Astrocyte (in vitro differentiated cells and primary cell): Measurements from ENCODE around the gene CIB1. TPM values are rescaled to one million over a fixed set of nuclear protein-coding genes. Genes with fewer than 3 reads are reported as not detected.

Source experiments
- DNase-seq: peaks from one replicate; pipeline ENCODE4 v3.0.0-alpha.2; 2010; ENCODE audit warnings: low read depth
- FAIRE-seq: peaks from 2 replicates; lab custom pipeline; 2011; peaks lifted over from hg19 to GRCh38; lab: Jason Lieb, UNC
- H2AFZ ChIP-seq: 2 replicates; pipeline ENCODE4 v1.6.0; 2012; ENCODE audit warnings: low read depth, low read length, inconsistent platforms
- H3K27ac ChIP-seq: 2 replicates; pipeline ENCODE4 v1.5.1; 2011; ENCODE audit warnings: low read depth, low read length, inconsistent platforms
- H3K27me3 ChIP-seq: 2 replicates; pipeline ENCODE4 v1.6.0; 2011; ENCODE audit warnings: low read length, inconsistent platforms; ENCODE audit not compliant: insufficient read depth
- H3K36me3 ChIP-seq: 2 replicates; pipeline ENCODE4 v1.5.1; 2011; ENCODE audit warnings: low read length, inconsistent platforms; ENCODE audit not compliant: insufficient read depth
- H3K4me1 ChIP-seq: 2 replicates; pipeline ENCODE4 v1.5.1; 2011; ENCODE audit warnings: low read length, inconsistent platforms; ENCODE audit not compliant: insufficient read depth
- H3K4me2 ChIP-seq: 2 replicates; pipeline ENCODE4 v1.6.0; 2012; ENCODE audit warnings: low read length, inconsistent platforms
- H3K4me3 ChIP-seq: 2 replicates; pipeline ENCODE4 v1.5.1; 2011; ENCODE audit warnings: low read depth, mild to moderate bottlenecking, low read length, inconsistent platforms; ENCODE audit not compliant: insufficient read depth
- H3K79me2 ChIP-seq: 2 replicates; pipeline ENCODE4 v1.6.0; 2012; ENCODE audit warnings: mild to moderate bottlenecking, low read length, inconsistent platforms; ENCODE audit not compliant: insufficient read depth
- H3K9ac ChIP-seq: 2 replicates; pipeline ENCODE4 v1.6.0; 2012; ENCODE audit warnings: mild to moderate bottlenecking, low read length, inconsistent platforms
- H3K9me3 ChIP-seq: 2 replicates; pipeline ENCODE4 v1.5.1; 2012; ENCODE audit warnings: low read depth, mild to moderate bottlenecking, low read length, inconsistent platforms; ENCODE audit not compliant: insufficient read depth
- H4K20me1 ChIP-seq: 2 replicates; pipeline ENCODE4 v1.6.0; 2012; ENCODE audit warnings: low read length, inconsistent platforms; ENCODE audit not compliant: insufficient read depth
- H3K27ac Mint-ChIP-seq: one replicate; pipeline ENCODE4 v1.8.0; 2021; ENCODE audit warnings: mild to moderate bottlenecking, mixed read lengths; ENCODE audit not compliant: unreplicated experiment
- H3K27me3 Mint-ChIP-seq: one replicate; pipeline ENCODE4 v1.8.0; 2021; ENCODE audit warnings: low read depth, mixed read lengths; ENCODE audit not compliant: unreplicated experiment
- H3K36me3 Mint-ChIP-seq: one replicate; pipeline ENCODE4 v1.8.0; 2021; ENCODE audit warnings: low read depth, mixed read lengths; ENCODE audit not compliant: unreplicated experiment
- H3K4me1 Mint-ChIP-seq: one replicate; pipeline ENCODE4 v1.8.0; 2021; ENCODE audit warnings: low read depth, mixed read lengths; ENCODE audit not compliant: unreplicated experiment
- H3K4me3 Mint-ChIP-seq: one replicate; pipeline ENCODE4 v1.8.0; 2021; ENCODE audit warnings: mild to moderate bottlenecking, moderate library complexity, mixed read lengths; ENCODE audit not compliant: unreplicated experiment
- H3K9me3 Mint-ChIP-seq: one replicate; pipeline ENCODE4 v1.8.0; 2021; ENCODE audit warnings: mild to moderate bottlenecking, mixed read lengths; ENCODE audit not compliant: unreplicated experiment
- CTCF ChIP-seq: IDR thresholded peaks from 2 replicates; pipeline ENCODE4 v1.5.1; 2011; ENCODE audit warnings: low read depth, mild to moderate bottlenecking, inconsistent platforms, low read length, moderate library complexity; ENCODE audit not compliant: insufficient read depth
- EZH2 ChIP-seq: IDR thresholded peaks from 2 replicates; pipeline ENCODE4 v1.6.1; 2012; ENCODE audit warnings: mild to moderate bottlenecking, low read length, inconsistent platforms; ENCODE audit not compliant: insufficient read depth
- total RNA-seq: library from RNA; stranded (reverse); gene quantifications from 2 replicates; pipeline ENCODE4 v1.2.1, GENCODE V29; 2021

CIB1 gene
- total RNA-seq, 1 donor from 2014 or later = 49.6 TPM

GRCh38 chr15:90211440-90212143 lies 22.1 kb downstream of the CIB1 start:
- peak; percentile 69 for DNase-seq
- Histone ChIP-seq H3K4me3 (peak overlapping the region; percentile 20), H3K36me3 (no peaks in the 10 kb centered on the region), H3K4me1 (peaks cover 26% of the 10 kb centered on the region), H2AFZ (peak overlapping the region; percentile 84), H3K9ac (peak overlapping the region; percentile 53), H3K27ac (peak overlapping the region; percentile 60), H4K20me1 (no peaks in the 10 kb centered on the region), H3K79me2 (no peaks in the 10 kb centered on the region), H3K27me3 (no peaks in the 10 kb centered on the region), H3K9me3 (no peaks in the 10 kb centered on the region), H3K4me2 (peak overlapping the region; percentile 76)
- Mint-ChIP-seq H3K36me3 (peaks cover 3% of the 10 kb centered on the region), H3K9me3 (peaks cover 5% of the 10 kb centered on the region), H3K27ac (peak overlapping the region; percentile 58), H3K4me1 (peaks cover 3% of the 10 kb centered on the region), H3K27me3 (no peaks in the 10 kb centered on the region), H3K4me3 (no peak overlapping the region)
- no peak for FAIRE-seq
- TF ChIP-seq EZH2 (no peak), CTCF (no peak)

GRCh38 chr15:90211009-90211408 lies 22.7 kb downstream of the CIB1 start:
- FAIRE-seq (no peak), DNase-seq (no peak)
- Histone ChIP-seq H2AFZ (peak overlapping the region; percentile 84), H3K4me3 (no peak overlapping the region), H3K27ac (no peak overlapping the region), H3K27me3 (no peaks in the 10 kb centered on the region), H3K79me2 (no peaks in the 10 kb centered on the region), H3K9ac (peak overlapping the region; percentile 53), H3K4me2 (peak overlapping the region; percentile 76), H3K4me1 (peaks cover 26% of the 10 kb centered on the region), H3K36me3 (no peaks in the 10 kb centered on the region), H3K9me3 (no peaks in the 10 kb centered on the region), H4K20me1 (no peaks in the 10 kb centered on the region)
- Mint-ChIP-seq H3K4me1 (peaks cover 3% of the 10 kb centered on the region), H3K36me3 (peaks cover 5% of the 10 kb centered on the region), H3K9me3 (peaks cover 5% of the 10 kb centered on the region), H3K27me3 (no peaks in the 10 kb centered on the region), H3K27ac (no peak overlapping the region), H3K4me3 (no peak overlapping the region)
- TF ChIP-seq CTCF = no peak
- no peak for TF ChIP-seq EZH2

- H3K27me3 Mint-ChIP-seq = no peaks in the 10 kb centered on the region
- H3K9ac ChIP-seq = no peak overlapping the region
- peaks cover 3% of the 10 kb centered on the region for H3K4me1 Mint-ChIP-seq
- TF ChIP-seq CTCF = no peak
- TF ChIP-seq EZH2 = no peak
- H3K9me3 Mint-ChIP-seq = peaks cover 5% of the 10 kb centered on the region
- H3K4me3 ChIP-seq = no peak overlapping the region
- peaks cover 5% of the 10 kb centered on the region for H3K36me3 Mint-ChIP-seq
- FAIRE-seq (no peak), DNase-seq (no peak)
- no peak overlapping the region for H3K27ac Mint-ChIP-seq
- no peaks in the 10 kb centered on the region for H4K20me1 ChIP-seq
- H3K9me3 ChIP-seq = no peaks in the 10 kb centered on the region
- H3K4me2 ChIP-seq = no peak overlapping the region
- no peak overlapping the region for H3K27ac ChIP-seq
- no peak overlapping the region for H2AFZ ChIP-seq
- no peaks in the 10 kb centered on the region for H3K79me2 ChIP-seq
- peaks cover 26% of the 10 kb centered on the region for H3K4me1 ChIP-seq
- H3K27me3 ChIP-seq = no peaks in the 10 kb centered on the region
- no peaks in the 10 kb centered on the region for H3K36me3 ChIP-seq
- H3K4me3 Mint-ChIP-seq = no peak overlapping the region
Measured at GRCh38 chr15:90210593-90210992, 23.1 kb downstream of the CIB1 start.
